Pons (tissue), 1 donor: ENCODE measurements around the gene HK3.
A peak's percentile ranks its signal among the peaks of the same experiment; 100 is the strongest.

Experiments used
- DNase-seq: peaks from one replicate; pipeline ENCODE4 v3.0.0-alpha.2; 2016; ENCODE audit warnings: low spot score

The HK3 gene

GRCh38 chr5:176870110-176870591 is 29.0 kb downstream of the HK3 start:
- DNase-seq, result peak; percentile 1

GRCh38 chr5:176869501-176870109 is 29.5 kb downstream of the HK3 start:
- no peak for DNase-seq

GRCh38 chr5:176868731-176869130 is 30.4 kb downstream of the HK3 start:
- no peak for DNase-seq

DNA sequence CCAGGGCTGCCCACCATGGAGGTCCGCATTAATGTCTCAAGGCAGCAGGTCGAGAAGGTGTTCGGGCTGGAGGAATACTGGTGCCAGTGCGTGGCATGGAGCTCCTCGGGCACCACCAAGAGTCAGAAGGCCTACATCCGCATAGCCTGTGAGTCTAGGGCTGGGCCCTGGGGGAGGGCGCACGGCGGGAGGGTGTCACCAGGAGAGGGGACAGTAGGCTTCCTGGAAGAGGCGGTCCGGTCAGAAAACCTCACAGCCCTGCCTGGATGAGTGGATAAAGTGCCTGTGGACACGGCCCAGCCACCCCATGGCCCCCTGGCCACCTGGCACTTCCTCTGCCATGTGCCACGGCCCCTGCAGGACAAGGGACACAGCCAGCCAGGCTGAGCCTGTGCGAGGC is 31.0 kb downstream of the HK3 start:
- no peak for DNase-seq

DNA sequence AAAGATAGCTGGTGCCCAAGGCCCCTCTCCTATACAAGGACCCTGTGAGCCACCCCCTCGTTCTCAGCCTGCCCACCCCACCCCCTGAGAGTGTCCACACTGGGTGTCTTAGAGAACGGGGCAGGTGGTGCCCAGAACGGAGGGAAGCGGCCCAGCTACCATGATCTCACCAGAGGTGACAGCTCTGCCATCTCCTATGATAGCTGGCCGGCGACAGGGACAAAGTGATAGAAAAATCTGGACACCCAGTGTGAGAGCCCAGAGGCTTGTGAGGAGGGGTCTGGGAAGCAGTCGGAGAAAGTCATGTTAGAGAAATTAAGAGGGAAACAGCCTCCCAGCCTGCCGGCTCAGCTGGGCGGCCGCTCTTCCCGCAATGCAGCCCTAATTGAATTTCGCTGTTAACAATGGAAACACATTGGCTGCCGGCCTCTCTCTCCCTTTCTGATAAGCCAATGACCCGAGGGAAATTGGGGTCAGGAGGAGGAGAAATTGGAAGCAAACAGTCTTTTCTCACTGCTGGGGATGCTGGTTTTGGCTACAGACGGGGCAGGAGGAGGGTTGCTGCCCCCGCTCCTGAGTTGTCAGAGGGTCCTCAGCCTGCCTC is 32.3 kb downstream of the HK3 start:
- no peak for DNase-seq

DNA sequence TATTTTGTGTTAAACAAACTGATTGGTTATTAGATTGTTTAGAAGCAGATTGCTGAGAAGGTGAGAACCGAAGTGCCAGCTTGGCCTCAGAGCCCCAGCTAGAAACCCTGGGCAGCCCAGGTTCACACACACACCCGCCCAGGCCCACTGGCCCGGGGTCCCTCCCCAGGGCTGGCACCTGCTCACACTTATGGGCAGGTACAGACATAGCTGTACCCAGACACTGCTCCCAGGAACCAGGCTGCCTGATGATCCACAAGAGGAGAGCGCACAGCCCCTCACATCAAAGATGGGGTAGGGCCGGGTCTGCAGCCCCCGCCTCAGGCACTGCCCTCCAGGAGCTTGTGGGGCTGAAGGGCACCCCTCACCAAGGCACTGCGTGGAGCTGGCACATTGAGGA is 33.2 kb downstream of the HK3 start:
- DNase-seq, result no peak

- no peak for DNase-seq
These were observed 34.4 kb downstream of the HK3 start for GRCh38 chr5:176864755-176865154.

GRCh38 chr5:176863765-176864098 is 35.4 kb downstream of the HK3 start:
- DNase-seq, result no peak

DNA sequence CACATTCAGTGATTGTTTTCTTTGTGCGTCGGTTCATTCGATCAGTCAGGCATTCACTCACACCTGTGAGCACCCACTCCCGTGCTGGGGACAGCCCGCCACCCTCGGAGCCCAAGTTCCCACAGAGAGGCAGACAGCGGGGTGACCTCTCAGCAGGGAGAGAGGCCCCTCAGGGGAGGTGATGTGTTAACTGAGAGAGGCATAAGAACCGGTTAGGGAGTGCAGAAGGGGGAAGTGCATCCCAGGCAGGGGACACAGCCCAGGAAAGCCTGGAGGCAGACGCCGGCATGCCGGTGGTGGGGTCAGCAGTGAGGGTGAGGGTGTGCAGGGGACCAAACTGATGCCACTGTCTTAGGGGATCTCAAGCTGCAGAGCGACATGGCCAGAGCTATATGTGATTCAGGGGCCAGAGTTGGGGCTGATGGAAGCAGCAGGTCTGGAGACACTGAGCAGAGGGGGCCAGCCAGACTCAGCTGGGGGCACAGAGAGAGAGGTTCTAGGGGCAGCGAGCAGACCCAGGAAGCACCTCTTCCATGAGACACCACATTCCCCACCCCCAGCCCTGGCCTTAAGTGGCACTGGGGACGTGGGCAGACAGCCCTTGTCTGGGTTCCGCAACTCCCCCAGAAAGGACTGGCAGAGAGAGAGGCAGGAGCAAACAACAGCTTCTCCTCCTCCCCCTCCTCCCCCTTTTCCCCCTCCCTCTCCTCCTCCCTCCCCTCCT is 35.9 kb downstream of the HK3 start:
- no peak for DNase-seq

DNA sequence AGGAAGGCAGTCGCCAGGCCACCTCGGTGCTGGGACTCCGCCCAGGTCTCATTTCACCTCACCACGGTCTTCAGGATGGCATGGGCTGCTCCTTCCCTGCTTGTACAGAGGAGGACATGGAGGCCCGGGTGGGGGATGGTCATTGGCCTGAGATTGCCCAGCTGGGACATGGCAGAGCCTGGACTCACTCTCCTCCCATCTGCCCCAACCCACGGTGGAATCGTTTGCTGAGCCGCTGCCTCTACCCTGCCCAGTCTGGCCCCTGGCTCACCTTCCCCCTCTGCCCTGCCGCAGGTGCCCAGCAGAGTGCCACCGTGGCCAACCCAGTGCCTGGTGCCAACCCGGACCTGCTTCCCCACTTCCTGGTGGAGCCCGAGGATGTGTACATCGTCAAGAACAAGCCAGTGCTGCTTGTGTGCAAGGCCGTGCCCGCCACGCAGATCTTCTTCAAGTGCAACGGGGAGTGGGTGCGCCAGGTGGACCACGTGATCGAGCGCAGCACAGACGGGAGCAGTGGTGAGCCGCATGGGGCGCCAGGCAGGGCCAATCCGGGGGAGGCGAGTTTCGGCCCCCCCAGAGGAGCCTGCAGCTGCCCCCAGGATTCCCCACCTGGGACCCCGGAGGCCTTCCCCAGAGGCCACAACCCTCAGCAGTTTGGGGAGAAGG is 36.7 kb downstream of the HK3 start:
- DNase-seq, result no peak

- DNase-seq, result no peak
These were observed 37.9 kb downstream of the HK3 start for GRCh38 chr5:176861276-176861675.

GRCh38 chr5:176860381-176860780 is 38.8 kb downstream of the HK3 start:
- no peak for DNase-seq

DNA sequence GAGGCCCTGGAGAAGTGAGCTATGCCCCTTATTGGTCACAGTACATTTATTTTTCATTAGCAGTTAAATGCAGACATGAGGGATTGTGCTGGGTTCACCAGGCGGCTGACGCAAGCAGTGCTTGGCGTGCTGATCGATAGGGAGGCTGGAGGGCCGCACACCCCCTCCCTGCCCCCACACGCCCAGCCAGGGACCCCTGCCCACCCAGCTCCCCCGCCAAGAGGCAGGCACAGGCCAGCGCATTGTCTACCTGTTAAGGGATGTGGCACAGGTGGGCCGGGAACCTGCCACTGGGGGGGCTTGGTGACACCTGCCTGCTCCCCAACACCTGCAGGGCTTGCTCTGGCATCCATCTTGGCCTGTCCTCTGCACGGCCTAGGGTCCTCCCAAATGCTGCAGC is 39.2 kb downstream of the HK3 start:
- DNase-seq, result no peak

DNA sequence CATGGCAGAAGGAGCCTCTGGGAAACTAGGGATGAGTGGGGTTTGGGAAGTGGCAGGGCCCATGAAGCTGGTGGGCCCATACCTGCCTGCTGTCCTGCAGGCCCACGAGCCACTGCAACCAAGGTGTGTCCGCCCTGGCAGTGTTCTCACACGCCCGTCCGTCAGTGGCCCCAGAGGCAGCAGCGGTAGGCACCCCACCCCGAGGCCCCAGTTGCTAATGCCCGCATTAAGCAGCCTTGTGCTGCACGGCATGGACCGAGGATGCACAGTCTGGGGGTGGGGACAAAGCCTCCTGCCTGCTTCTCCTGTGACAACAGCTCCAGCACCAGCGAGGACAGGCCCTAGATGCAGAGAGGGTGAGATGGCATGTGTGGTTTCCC is 41.3 kb downstream of the HK3 start:
- no peak for DNase-seq

- DNase-seq, result no peak
These were observed 41.8 kb downstream of the HK3 start for GRCh38 chr5:176857216-176857893.

DNA sequence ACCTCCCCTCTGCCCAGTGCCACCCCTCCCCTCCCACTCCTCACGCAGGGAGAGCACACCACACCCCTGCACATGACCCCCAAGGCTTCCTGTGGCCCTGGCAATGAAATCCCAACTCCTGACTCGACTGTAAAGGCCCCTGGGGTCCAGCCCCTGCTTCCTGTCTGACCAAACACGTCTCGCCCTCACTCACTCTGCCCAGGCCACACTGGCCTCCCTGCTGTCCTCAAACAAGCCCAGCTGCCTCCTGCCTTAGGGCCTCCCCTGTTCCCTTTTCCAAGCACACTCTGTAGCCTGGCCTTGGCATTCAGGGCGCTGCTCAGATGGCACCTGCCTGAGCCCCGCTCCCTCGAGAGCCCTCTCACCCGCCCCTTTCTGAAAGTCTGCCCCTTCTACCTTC is 42.4 kb downstream of the HK3 start:
- DNase-seq, result no peak

GRCh38 chr5:176855598-176855997 is 43.5 kb downstream of the HK3 start:
- DNase-seq, result no peak

DNA sequence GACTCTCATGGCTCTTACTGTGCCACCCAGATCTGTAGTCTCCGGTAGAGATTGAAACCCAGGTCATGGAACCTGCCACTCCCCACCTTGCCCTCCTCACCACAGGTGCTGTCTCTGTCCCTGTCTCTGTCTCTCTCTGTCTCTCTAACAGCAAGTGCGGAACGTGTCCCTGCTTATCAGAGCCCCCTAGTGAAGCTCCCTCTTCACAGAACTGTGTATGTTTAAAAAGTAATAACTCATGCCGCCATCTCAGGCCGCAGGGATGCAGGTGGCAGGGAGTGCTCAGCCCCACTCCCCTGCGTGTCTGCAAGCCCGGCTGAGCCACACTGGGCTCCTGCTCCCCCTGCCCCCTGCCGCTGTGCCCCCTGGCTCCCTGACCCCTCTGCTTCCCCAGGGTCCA is 45.0 kb downstream of the HK3 start:
- DNase-seq, result no peak

DNA sequence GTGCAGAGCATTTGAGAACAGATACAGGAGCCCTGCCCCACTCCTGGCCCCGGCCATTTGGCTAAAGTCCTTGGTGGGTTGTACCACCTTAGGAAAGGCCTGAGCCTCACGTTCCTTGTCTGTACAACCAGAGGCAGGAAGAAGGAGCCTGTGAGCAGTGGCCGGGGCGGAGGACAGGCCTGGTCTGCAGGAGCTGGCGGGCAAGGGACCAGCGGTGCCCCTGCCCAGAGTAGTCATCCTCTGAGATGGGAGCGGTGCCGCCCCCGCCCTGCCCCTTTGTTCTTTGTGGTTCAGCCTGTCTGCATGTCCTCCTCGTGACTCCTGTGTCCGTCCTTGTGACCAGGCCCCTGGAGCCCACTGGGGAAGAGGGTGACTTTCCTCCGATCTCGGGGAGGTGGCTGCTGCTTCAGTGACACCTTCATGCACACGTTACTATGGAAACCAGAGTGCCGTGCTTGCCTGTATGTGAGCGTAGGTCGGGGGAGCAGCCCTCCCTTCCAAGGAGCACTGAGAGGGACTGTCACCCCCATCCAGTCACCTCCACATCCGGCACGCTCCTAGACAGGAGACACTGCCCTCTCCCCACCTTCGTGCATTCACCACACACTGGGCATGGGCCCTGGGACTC is 45.9 kb downstream of the HK3 start:
- no peak for DNase-seq

GRCh38 chr5:176851871-176852658 is 47.1 kb downstream of the HK3 start:
- no peak for DNase-seq

- no peak for DNase-seq
These were observed 47.8 kb downstream of the HK3 start for GRCh38 chr5:176851380-176851779.
